ENCODE measurements around the gene LRRC34.

The LRRC34 gene

GRCh38 chr3:169760479-169760878 lies 52.2 kb downstream of the LRRC34 start:
- no peak for TF ChIP-seq CTCF (IDR thresholded peaks at IDR 0.05; ENCODE audit: control insufficient read depth, insufficient read depth, low read depth, low read length, missing control alignments)
- no peak overlapping the region for H3K4me3 ChIP-seq (ENCODE audit: control insufficient read depth, low read depth, low read length)
- no peak for DNase-seq (ENCODE audit: low read depth)

GRCh38 chr3:169759256-169759655 lies 53.4 kb downstream of the LRRC34 start:
- no peak overlapping the region for H3K4me3 ChIP-seq (ENCODE audit: control insufficient read depth, low read depth, low read length)
- no peak for DNase-seq (ENCODE audit: low read depth)
- TF ChIP-seq CTCF (IDR thresholded peaks at IDR 0.05; ENCODE audit: control insufficient read depth, insufficient read depth, low read depth, low read length, missing control alignments): no peak

GRCh38 chr3:169758359-169758994 lies 54.2 kb downstream of the LRRC34 start:
- no peak overlapping the region for H3K4me3 ChIP-seq (ENCODE audit: control insufficient read depth, low read depth, low read length)
- TF ChIP-seq CTCF (IDR thresholded peaks at IDR 0.05; ENCODE audit: control insufficient read depth, insufficient read depth, low read depth, low read length, missing control alignments): no peak
- DNase-seq (ENCODE audit: low read depth): no peak

- no peak for TF ChIP-seq CTCF (IDR thresholded peaks at IDR 0.05; ENCODE audit: control insufficient read depth, insufficient read depth, low read depth, low read length, missing control alignments)
- DNase-seq (ENCODE audit: low read depth): no peak
Measured at GRCh38 chr3:169755488-169755887, 57.2 kb downstream of the LRRC34 start.

GRCh38 chr3:169754711-169755110 lies 58.0 kb downstream of the LRRC34 start:
- no peak for TF ChIP-seq CTCF (IDR thresholded peaks at IDR 0.05; ENCODE audit: control insufficient read depth, insufficient read depth, low read depth, low read length, missing control alignments)
- DNase-seq (ENCODE audit: low read depth): no peak
- no peak overlapping the region for H3K4me3 ChIP-seq (ENCODE audit: control insufficient read depth, low read depth, low read length)

More at GRCh38 chr3:169755488-169755887, 57.2 kb downstream of the LRRC34 start:
- H3K4me3 ChIP-seq (ENCODE audit: control insufficient read depth, low read depth, low read length): no peak overlapping the region

- H3K4me3 ChIP-seq (ENCODE audit: control insufficient read depth, low read depth, low read length): no peak overlapping the region
- TF ChIP-seq CTCF (IDR thresholded peaks at IDR 0.05; ENCODE audit: control insufficient read depth, insufficient read depth, low read depth, low read length, missing control alignments): no peak
- no peak for DNase-seq (ENCODE audit: low read depth)
Measured at GRCh38 chr3:169751875-169752274, 60.8 kb downstream of the LRRC34 start.
